OCI-LY7 (cell line): ENCODE results near the gene BDKRB2.

Experiments
- EZH2phosphoT487 ChIP-seq: fragments of 200-600 bp; sonication (generic); IDR thresholded peaks from 2 replicates; pipeline ENCODE4 v1.6.1; 2018; ENCODE audit warnings: low read depth, borderline replicate concordance, mild to moderate bottlenecking, mixed run types, antibody characterized with exemption, low read length, moderate library complexity, mixed read lengths
- TF ChIP-seq, protein P1 (sequence below): fragments of 200-600 bp; sonication (generic); conservative IDR thresholded peaks from 2 replicates; pipeline ENCODE4 v1.5.1; 2014; ENCODE audit warnings: mild to moderate bottlenecking, antibody characterized with exemption, low read length, moderate library complexity, mixed read lengths

DNA sequence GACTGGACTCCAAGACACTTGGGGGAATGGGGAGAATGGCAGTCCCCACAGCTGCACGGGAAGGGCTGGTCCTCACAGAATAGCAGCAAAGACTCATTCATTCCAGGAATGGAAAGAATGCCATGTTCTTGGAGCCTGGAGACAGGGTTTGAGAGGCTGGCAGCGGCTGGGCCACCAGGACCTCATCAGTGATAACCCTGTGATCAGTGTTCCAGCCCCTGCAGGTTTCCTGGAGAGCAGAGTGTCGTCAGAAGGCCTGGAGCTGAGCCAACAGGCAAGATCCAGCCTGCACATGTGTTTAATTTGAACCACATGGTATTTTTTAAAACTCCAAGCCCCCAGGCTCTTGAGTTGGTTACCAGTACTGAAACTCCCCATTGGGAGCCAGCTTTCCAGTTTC is 62.7 kb downstream of the BDKRB2 start:
- TF ChIP-seq EZH2phosphoT487, result no peak
- TF ChIP-seq, protein P1, sequence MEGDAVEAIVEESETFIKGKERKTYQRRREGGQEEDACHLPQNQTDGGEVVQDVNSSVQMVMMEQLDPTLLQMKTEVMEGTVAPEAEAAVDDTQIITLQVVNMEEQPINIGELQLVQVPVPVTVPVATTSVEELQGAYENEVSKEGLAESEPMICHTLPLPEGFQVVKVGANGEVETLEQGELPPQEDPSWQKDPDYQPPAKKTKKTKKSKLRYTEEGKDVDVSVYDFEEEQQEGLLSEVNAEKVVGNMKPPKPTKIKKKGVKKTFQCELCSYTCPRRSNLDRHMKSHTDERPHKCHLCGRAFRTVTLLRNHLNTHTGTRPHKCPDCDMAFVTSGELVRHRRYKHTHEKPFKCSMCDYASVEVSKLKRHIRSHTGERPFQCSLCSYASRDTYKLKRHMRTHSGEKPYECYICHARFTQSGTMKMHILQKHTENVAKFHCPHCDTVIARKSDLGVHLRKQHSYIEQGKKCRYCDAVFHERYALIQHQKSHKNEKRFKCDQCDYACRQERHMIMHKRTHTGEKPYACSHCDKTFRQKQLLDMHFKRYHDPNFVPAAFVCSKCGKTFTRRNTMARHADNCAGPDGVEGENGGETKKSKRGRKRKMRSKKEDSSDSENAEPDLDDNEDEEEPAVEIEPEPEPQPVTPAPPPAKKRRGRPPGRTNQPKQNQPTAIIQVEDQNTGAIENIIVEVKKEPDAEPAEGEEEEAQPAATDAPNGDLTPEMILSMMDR, result no peak
